Cardiac muscle cell (in vitro differentiated cells and primary cell): ENCODE measurements around the gene CD1D. TPM values are rescaled to one million over a fixed set of nuclear protein-coding genes. Genes with fewer than 3 reads are reported as not detected.
"Not testable (repeated sequence)": the region's sequence is repeated elsewhere in the genome, so short reads cannot be mapped to it uniquely, and the experiment has no call there.

Source experiments
- DNase-seq, 2 donors: peaks; one replicate each; pipeline versions ENCODE4 v3.0.0 to v3.0.0-alpha.2; 2010 to 2017; ENCODE audit warnings: low read depth in 1 of 2, low spot score in 1 of 2
- H3K27ac ChIP-seq: fragments of 200-600 bp; sonication (generic); 2 replicates; pipeline ENCODE4 v1.5.1; 2016
- H3K27me3 ChIP-seq: fragments of 200-600 bp; sonication (generic); 2 replicates; pipeline ENCODE4 v1.6.0; 2016; ENCODE audit warnings: control low read depth
- H3K36me3 ChIP-seq: fragments of 200-600 bp; sonication (generic); 2 replicates; pipeline ENCODE4 v1.5.1; 2016; ENCODE audit warnings: control low read depth
- H3K4me1 ChIP-seq: fragments of 200-600 bp; sonication (generic); 2 replicates; pipeline ENCODE4 v1.8.1; 2017; ENCODE audit warnings: low read depth, mild to moderate bottlenecking, mixed run types
- H3K4me3 ChIP-seq: fragments of 200-600 bp; sonication (generic); 2 replicates; pipeline ENCODE4 v1.5.1; 2016; ENCODE audit warnings: mild to moderate bottlenecking
- H3K9me3 ChIP-seq: fragments of 200-600 bp; sonication (generic); 2 replicates; pipeline ENCODE4 v1.5.1; 2017; ENCODE audit warnings: low read depth, mild to moderate bottlenecking, control low read depth
- CTCF ChIP-seq: IDR thresholded peaks from 2 replicates; pipeline ENCODE4 v1.5.1; 2012; ENCODE audit warnings: low read depth, mild to moderate bottlenecking, low read length
- polyA plus RNA-seq: library from polyadenylated mRNA; unstranded; fragments of >200 nt; fragmentation: Nextera tagmentation; extraction: Ambion mirVana; gene quantifications from 2 replicates; pipeline ENCODE4 v1.2.1, GENCODE V29; 2016
- total RNA-seq: library from RNA; depleted of rRNA; stranded (reverse); fragments of >200 nt; gene quantifications from 2 replicates; pipeline ENCODE4 v1.2.3, GENCODE V29; 2016

CD1D gene
- total and polyA plus RNA-seq, 2 experiments from 2014 or later = 4.6 to 8.2 TPM

GRCh38 chr1:158159597-158159996 lies 21.1 kb upstream of the CD1D start:
- Histone ChIP-seq H3K27me3 (no peaks in the 10 kb centered on the region), H3K4me3 (no peak overlapping the region), H3K9me3 (no peaks in the 10 kb centered on the region), H3K4me1 (no peaks in the 10 kb centered on the region), H3K36me3 (no peaks in the 10 kb centered on the region), H3K27ac (no peak overlapping the region)
- DNase-seq = no peak
- TF ChIP-seq CTCF = no peak

- Histone ChIP-seq H3K9me3 (no peaks in the 10 kb centered on the region), H3K27me3 (no peaks in the 10 kb centered on the region), H3K36me3 (no peaks in the 10 kb centered on the region), H3K27ac (no peak overlapping the region), H3K4me1 (no peaks in the 10 kb centered on the region), H3K4me3 (no peak overlapping the region)
- TF ChIP-seq CTCF = no peak
- no peak for DNase-seq
These were observed 19.2 kb upstream of the CD1D start for GRCh38 chr1:158161446-158161845.

- no peaks in the 10 kb centered on the region for H3K36me3 ChIP-seq
- no peaks in the 10 kb centered on the region for H3K4me1 ChIP-seq
- no peak for TF ChIP-seq CTCF
- DNase-seq = no peak
- no peaks in the 10 kb centered on the region for H3K27me3 ChIP-seq
- H3K27ac ChIP-seq = no peak overlapping the region
- no peaks in the 10 kb centered on the region for H3K9me3 ChIP-seq
- no peak overlapping the region for H3K4me3 ChIP-seq
These were observed 17.4 kb upstream of the CD1D start for GRCh38 chr1:158163000-158163947.

- Histone ChIP-seq H3K36me3 (no peaks in the 10 kb centered on the region), H3K4me1 (no peaks in the 10 kb centered on the region), H3K27ac (no peak overlapping the region), H3K27me3 (no peaks in the 10 kb centered on the region), H3K9me3 (no peaks in the 10 kb centered on the region), H3K4me3 (no peak overlapping the region)
- DNase-seq = no peak
- TF ChIP-seq CTCF = no peak
These were observed 11.6 kb upstream of the CD1D start for GRCh38 chr1:158169105-158169504.

GRCh38 chr1:158175915-158176314 lies 4.8 kb upstream of the CD1D start:
- H3K9me3 ChIP-seq, H3K36me3 ChIP-seq, H3K27ac ChIP-seq, DNase-seq, H3K27me3 ChIP-seq, H3K4me3 ChIP-seq: not testable (repeated sequence)
- H3K4me1 ChIP-seq = peaks cover 14% of the 10 kb centered on the region

- DNase-seq = no peak
- Histone ChIP-seq H3K27me3 (peaks cover 2% of the 10 kb centered on the region), H3K9me3 (no peaks in the 10 kb centered on the region), H3K4me3 (no peak overlapping the region), H3K4me1 (peaks cover 14% of the 10 kb centered on the region), H3K27ac (no peak overlapping the region), H3K36me3 (no peaks in the 10 kb centered on the region)
- no peak for TF ChIP-seq CTCF
These were observed 4.3 kb upstream of the CD1D start for GRCh38 chr1:158176399-158176798.

GRCh38 chr1:158176849-158177699 lies 3.6 kb upstream of the CD1D start:
- H3K4me3 ChIP-seq = peak overlapping the region; percentile 34
- H3K4me1 ChIP-seq = peaks cover 14% of the 10 kb centered on the region
- not testable (repeated sequence) for H3K9me3 ChIP-seq, H3K36me3 ChIP-seq, H3K27ac ChIP-seq, H3K27me3 ChIP-seq, DNase-seq
